ENCODE data around the gene ELF3.
"Not testable (repeated sequence)": the region's sequence is repeated elsewhere in the genome, so short reads cannot be mapped to it uniquely, and the experiment has no call there.

Gene ELF3

GRCh38 chr1:202010180-202011015 is at the start of gene ELF3:
Gene ELF3 (plus strand): TSS chr1:202010587. CDS start chr1:202011137, 550 bp downstream.
- no peak for DNase-seq

- not testable (repeated sequence) for DNase-seq
Measured at GRCh38 chr1:201962382-201962781, 48.0 kb upstream of the ELF3 start.

GRCh38 chr1:201964261-201964660 is 46.1 kb upstream of the ELF3 start:
- DNase-seq: no peak

- no peak for DNase-seq
Measured at GRCh38 chr1:201966171-201966570, 44.2 kb upstream of the ELF3 start.

GRCh38 chr1:201968202-201968925 is 42.0 kb upstream of the ELF3 start:
- no peak for DNase-seq

GRCh38 chr1:201970334-201971159 is 39.8 kb upstream of the ELF3 start:
- no peak for DNase-seq

- peak; percentile 64 for DNase-seq
Measured at GRCh38 chr1:201982082-201982622, 28.2 kb upstream of the ELF3 start.

DNA sequence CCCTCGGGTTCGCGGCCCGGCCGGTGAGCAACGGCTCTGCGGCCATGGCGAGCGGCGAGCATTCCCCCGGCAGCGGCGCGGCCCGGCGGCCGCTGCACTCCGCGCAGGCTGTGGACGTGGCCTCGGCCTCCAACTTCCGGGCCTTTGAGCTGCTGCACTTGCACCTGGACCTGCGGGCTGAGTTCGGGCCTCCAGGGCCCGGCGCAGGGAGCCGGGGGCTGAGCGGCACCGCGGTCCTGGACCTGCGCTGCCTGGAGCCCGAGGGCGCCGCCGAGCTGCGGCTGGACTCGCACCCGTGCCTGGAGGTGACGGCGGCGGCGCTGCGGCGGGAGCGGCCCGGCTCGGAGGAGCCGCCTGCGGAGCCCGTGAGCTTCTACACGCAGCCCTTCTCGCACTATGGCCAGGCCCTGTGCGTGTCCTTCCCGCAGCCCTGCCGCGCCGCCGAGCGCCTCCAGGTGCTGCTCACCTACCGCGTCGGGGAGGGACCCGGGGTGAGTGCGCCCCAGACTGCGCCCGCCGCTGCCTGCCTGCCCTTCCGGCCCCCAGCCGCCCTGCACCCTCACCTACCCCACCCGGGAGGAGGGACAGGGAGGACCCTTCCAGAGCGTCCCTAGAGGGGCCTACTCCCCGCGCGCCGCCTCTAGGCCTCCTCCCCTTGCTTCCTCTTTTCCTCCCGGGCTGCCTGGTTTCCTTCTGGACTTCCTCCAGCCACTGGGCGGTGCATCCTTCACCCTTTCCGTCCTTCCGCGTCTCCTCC is 27.6 kb upstream of the ELF3 start, which contains the start of gene RNPEP:
RNPEP (plus strand) TSS at position 26 of the 757 bp plus-strand sequence; CDS start at position 45, 19 bp downstream.
- DNase-seq: peak; percentile 60

DNA sequence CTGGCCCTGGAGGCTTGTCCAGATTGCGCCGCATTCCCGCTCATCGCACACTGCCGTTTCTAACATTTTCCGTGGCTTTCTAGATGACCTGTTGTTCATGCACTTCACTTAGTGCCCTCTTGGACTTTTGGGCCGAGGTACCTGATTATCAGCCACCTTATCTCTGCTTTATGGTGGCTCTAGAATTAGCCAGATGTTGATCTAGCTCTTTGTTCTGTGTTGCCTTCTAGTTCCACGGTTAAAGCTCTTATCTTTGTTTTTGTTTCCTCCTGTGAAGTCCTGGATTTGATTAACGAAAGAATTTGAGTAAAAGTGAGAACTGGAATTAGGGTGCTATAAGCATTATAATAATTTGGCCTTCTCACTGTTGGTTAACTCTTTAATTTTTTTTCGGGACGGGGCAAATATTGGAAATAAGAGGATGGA is 27.0 kb upstream of the ELF3 start:
- DNase-seq: no peak

DNA sequence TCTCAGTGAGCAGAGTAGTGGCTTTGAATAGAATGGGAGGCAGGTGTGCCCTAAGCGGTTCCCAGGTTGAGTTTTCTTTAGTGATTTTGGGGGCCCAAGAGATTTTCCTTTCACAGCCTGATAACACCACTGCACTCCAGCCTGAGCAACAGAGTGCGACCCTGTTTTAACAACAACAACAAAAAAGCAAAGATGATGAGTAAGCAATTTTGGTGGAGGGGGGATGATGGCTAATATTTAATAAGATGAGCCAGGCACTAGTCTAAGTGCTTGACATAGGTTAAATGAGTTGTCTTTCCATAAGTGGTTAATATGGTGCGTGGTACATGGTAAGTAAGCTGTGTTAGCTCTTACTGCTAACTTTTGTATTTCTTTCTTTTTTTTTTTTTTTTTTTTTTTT is 25.9 kb upstream of the ELF3 start:
- no peak for DNase-seq

- DNase-seq: no peak
Measured at GRCh38 chr1:201985355-201985754, 25.0 kb upstream of the ELF3 start.

DNA sequence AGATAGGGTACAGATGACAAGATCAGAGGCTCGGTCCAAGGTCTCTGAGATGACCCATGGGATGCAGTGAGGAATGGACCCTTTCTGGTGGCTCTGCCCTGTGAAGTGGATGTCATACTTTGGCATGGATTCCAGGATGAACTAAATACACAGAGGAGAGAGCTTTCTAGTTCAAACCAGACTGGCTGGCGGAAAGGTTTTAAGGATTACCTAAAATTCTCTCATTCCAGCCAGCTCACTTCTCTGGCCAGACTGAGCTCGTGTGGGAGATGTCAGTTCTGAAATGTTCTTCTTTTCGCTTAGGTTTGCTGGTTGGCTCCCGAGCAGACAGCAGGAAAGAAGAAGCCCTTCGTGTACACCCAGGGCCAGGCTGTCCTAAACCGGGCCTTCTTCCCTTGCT is 21.8 kb upstream of the ELF3 start:
- no peak for DNase-seq

GRCh38 chr1:201989354-201990128 is 20.8 kb upstream of the ELF3 start:
- no peak for DNase-seq

DNA sequence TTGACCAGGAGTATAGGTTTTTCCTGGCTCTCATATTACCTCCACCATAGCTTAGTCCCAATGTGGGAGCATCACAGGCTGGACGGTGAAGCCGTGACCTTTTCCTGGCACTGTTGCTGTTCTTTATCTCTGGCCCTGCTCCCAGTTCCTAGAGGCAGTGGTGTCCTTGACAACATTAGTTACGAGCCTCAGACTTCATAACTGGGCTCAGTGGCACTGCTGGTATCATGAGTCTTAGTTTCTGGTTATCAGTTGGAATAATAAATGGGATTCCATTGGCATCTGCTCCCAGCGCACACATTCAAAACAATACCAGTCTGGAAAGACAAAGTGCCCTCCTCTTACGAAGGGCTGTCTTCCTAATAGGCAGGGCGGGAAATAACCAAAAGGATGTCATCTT is 20.0 kb upstream of the ELF3 start:
- DNase-seq: no peak

DNA sequence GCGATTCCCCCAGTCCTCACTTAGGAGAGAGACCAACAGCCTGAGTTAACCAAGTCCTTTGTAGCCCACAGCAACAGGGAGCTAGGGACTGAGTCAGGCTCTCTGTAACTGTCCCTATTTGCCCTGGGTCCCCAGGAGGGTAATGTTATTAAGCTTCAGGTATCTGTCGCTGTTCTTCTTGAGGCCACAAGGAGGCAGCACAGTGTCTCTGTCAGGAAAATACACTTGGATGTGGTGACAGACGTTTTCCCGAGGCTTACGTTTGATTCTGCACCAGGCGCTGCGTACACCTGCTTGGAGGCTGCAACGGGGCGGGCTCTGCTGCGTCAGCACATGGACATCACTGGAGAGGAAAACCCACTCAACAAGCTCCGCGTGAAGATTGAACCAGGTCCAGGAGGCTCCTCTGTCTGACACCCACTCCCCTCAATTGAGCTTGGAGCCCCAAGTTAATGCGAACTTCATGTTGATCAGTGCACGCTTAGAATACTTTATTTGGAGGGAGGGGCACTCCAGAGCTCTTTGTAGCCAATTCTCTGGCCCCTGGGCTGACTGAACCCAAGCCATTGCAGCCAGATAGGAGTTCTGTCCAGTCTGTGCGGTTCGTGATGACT is 10.7 kb upstream of the ELF3 start:
- no peak for DNase-seq

- DNase-seq: no peak
Measured at GRCh38 chr1:202002507-202002906, 7.9 kb upstream of the ELF3 start.

DNA sequence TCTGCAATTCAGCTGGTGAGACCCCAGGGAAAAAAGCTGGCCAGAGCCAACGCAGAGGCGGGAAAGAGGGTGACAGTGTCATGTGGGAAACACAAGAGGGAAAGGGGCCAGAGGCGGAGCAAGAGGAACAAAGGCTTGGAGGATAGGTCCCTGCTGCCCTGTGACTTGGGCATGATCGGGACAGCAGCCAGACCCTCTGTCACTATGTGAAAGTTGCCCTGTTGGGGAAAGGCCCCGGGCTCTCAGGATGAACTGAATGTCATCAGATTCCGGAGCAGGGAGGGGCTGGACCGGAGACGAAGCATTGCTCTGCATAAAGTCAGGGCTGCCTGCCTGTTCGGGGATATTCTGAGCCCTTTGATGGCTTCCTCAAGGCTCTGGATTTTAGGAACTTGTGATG is 5.7 kb upstream of the ELF3 start:
- DNase-seq: no peak

DNA sequence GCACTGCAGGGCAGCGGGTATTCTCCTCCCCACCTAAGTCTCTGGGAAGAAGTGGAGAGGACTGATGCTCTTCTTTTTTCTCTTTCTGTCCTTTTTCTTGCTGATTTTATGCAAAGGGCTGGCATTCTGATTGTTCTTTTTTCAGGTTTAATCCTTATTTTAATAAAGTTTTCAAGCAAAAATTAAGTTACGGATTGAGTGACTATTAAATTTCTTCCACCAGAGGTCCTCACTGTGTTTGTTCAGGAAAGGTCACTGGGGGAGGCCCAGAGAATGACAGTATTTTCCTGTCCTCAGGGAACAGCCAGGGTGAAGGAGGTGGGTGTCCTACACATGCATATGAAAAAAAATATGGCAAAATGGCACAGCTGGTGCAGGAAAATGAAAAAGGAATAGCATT is 4.4 kb upstream of the ELF3 start:
- no peak for DNase-seq

- DNase-seq: no peak
Measured at GRCh38 chr1:202007304-202007703, 3.1 kb upstream of the ELF3 start.

GRCh38 chr1:202007805-202008489 is 2.4 kb upstream of the ELF3 start:
- DNase-seq: no peak
